Islet of Langerhans (tissue), 1 donor: ENCODE data around the gene THEMIS2.
"Not testable (repeated sequence)": the region's sequence is repeated elsewhere in the genome, so short reads cannot be mapped to it uniquely, and the experiment has no call there.

ENCODE experiments used
- FAIRE-seq: peaks from one replicate; lab custom pipeline; 2011; peaks lifted over from hg19 to GRCh38; lab: Jason Lieb, UNC

Gene THEMIS2

GRCh38 chr1:27863538-27863915, 8.8 kb upstream of the THEMIS2 start:
- no peak for FAIRE-seq

GRCh38 chr1:27864264-27864895, 8.0 kb upstream of the THEMIS2 start:
- FAIRE-seq: no peak

GRCh38 chr1:27865821-27866220, 6.5 kb upstream of the THEMIS2 start:
- FAIRE-seq: no peak

GRCh38 chr1:27868556-27868931, 3.8 kb upstream of the THEMIS2 start:
- no peak for FAIRE-seq

GRCh38 chr1:27868932-27869718, 3.2 kb upstream of the THEMIS2 start:
- no peak for FAIRE-seq

GRCh38 chr1:27869719-27870085, 2.6 kb upstream of the THEMIS2 start:
- FAIRE-seq: no peak

GRCh38 chr1:27871076-27871475, 1.3 kb upstream of the THEMIS2 start:
- FAIRE-seq: not testable (repeated sequence)

- no peak for FAIRE-seq
Measured at GRCh38 chr1:27872802-27873551, 633 bp downstream of the THEMIS2 start.

GRCh38 chr1:27873671-27874384, 1.5 kb downstream of the THEMIS2 start:
- FAIRE-seq: no peak

- no peak for FAIRE-seq
Measured at GRCh38 chr1:27876341-27877114, 4.2 kb downstream of the THEMIS2 start.

GRCh38 chr1:27877115-27877416, 4.7 kb downstream of the THEMIS2 start:
- no peak for FAIRE-seq

GRCh38 chr1:27878039-27878438, 5.7 kb downstream of the THEMIS2 start:
- no peak for FAIRE-seq

GRCh38 chr1:27878787-27879335, 6.5 kb downstream of the THEMIS2 start:
- FAIRE-seq: no peak

- no peak for FAIRE-seq
Measured at GRCh38 chr1:27879374-27880082, 7.2 kb downstream of the THEMIS2 start.

- no peak for FAIRE-seq
Measured at GRCh38 chr1:27882543-27882903, 10.2 kb downstream of the THEMIS2 start.

- FAIRE-seq: no peak
Measured at GRCh38 chr1:27883536-27883935, 11.2 kb downstream of the THEMIS2 start.

GRCh38 chr1:27884006-27884954, 11.9 kb downstream of the THEMIS2 start:
- FAIRE-seq: no peak

- no peak for FAIRE-seq
Measured at GRCh38 chr1:27885114-27885528, 12.8 kb downstream of the THEMIS2 start.

- no peak for FAIRE-seq
Measured at GRCh38 chr1:27885621-27886352, 13.4 kb downstream of the THEMIS2 start.
